SU-DHL-6 (cell line): ENCODE measurements around the gene CYP3A7.

Experiments used
- H2AFZ ChIP-seq: fragments of 200-600 bp; sonication (generic); 2 replicates; pipeline ENCODE4 v1.6.1; 2014; ENCODE audit warnings: low read depth, mild to moderate bottlenecking, moderate library complexity, mixed read lengths, antibody characterized with exemption, low read length; ENCODE audit not compliant: severe bottlenecking
- H3F3A ChIP-seq: fragments of 200-600 bp; shearing (Covaris generic); 2 replicates; pipeline ENCODE4 v1.6.0; 2016; ENCODE audit warnings: antibody characterized with exemption, mild to moderate bottlenecking; ENCODE audit not compliant: insufficient read depth
- H3K27ac ChIP-seq: fragments of 200-600 bp; sonication (generic); 2 replicates; pipeline ENCODE4 v1.5.1; 2016; ENCODE audit warnings: low read depth, mild to moderate bottlenecking, low read length, moderate library complexity, mixed read lengths
- H3K27me3 ChIP-seq: fragments of 200-600 bp; sonication (generic), shearing (Covaris generic); 2 replicates; pipeline ENCODE4 v1.6.0; 2014; ENCODE audit warnings: mild to moderate bottlenecking, low read length
- H3K36me3 ChIP-seq: fragments of 200-600 bp; sonication (generic); 2 replicates; pipeline ENCODE4 v1.6.1; 2014; ENCODE audit warnings: mild to moderate bottlenecking, low read length, mixed read lengths
- H3K4me2 ChIP-seq: fragments of 300-600, 200-600 bp; shearing (Covaris generic), sonication (generic); 2 replicates; pipeline ENCODE4 v1.6.0; 2014; ENCODE audit warnings: low read length, low read depth, mild to moderate bottlenecking; ENCODE audit not compliant: poor library complexity, severe bottlenecking
- H3K4me3 ChIP-seq: fragments of 200-600 bp; sonication (generic); 2 replicates; pipeline ENCODE4 v1.5.1; 2014; ENCODE audit warnings: antibody characterized with exemption, low read length, mild to moderate bottlenecking, mixed read lengths; ENCODE audit not compliant: insufficient read depth, poor library complexity, severe bottlenecking
- H3K79me2 ChIP-seq: fragments of 200-600 bp; sonication (generic); 2 replicates; pipeline ENCODE4 v1.6.1; 2014; ENCODE audit warnings: mild to moderate bottlenecking, low read length, moderate library complexity; ENCODE audit not compliant: insufficient read depth
- H3K9ac ChIP-seq: fragments of 200-600 bp; sonication (generic); 2 replicates; pipeline ENCODE4 v1.7.0; 2014; ENCODE audit warnings: mild to moderate bottlenecking, low read length
- H3K9me2 ChIP-seq: fragments of 200-600 bp; sonication (generic); replicated peaks from 2 replicates; pipeline ENCODE4 v1.6.1; 2014; ENCODE audit warnings: low read length; ENCODE audit not compliant: insufficient read depth
- H3K9me3 ChIP-seq: fragments of 200-600 bp; sonication (generic); 2 replicates; pipeline ENCODE4 v1.6.1; 2014; ENCODE audit warnings: low read length, mixed read lengths; ENCODE audit not compliant: insufficient read depth
- H4K20me1 ChIP-seq: fragments of 200-600 bp; sonication (generic); 2 replicates; pipeline ENCODE4 v1.6.1; 2014; ENCODE audit warnings: low read depth, mild to moderate bottlenecking, antibody characterized with exemption, low read length, moderate library complexity, mixed read lengths
- CTCF ChIP-seq: fragments of 200-600 bp; sonication (generic); IDR thresholded peaks from one replicate; pipeline ENCODE4 v1.5.1; 2017; ENCODE audit warnings: antibody characterized with exemption, mild to moderate bottlenecking, low read length, moderate library complexity; ENCODE audit not compliant: insufficient read depth, poor library complexity, severe bottlenecking
- EZH2phosphoT487 ChIP-seq: fragments of 200-600 bp; sonication (generic), shearing (Covaris generic); conservative IDR thresholded peaks from 2 replicates; pipeline ENCODE4 v1.6.1; 2018; ENCODE audit warnings: mild to moderate bottlenecking, antibody characterized with exemption, low read length, moderate library complexity, mixed read lengths

CYP3A7 gene

GRCh38 chr7:99669782-99670181, 65.2 kb downstream of the CYP3A7 start:
- Histone ChIP-seq H3F3A (no peaks in the 10 kb centered on the region), H2AFZ (no peak overlapping the region)
- no peak for TF ChIP-seq EZH2phosphoT487
- TF ChIP-seq CTCF: no peak

GRCh38 chr7:99668541-99668940, 66.5 kb downstream of the CYP3A7 start:
- no peak overlapping the region for H3K4me2 ChIP-seq
- H3K36me3 ChIP-seq: no peaks in the 10 kb centered on the region
- no peaks in the 10 kb centered on the region for H3K9me3 ChIP-seq
- H4K20me1 ChIP-seq: no peaks in the 10 kb centered on the region
- no peak overlapping the region for H3K4me3 ChIP-seq
- no peaks in the 10 kb centered on the region for H3F3A ChIP-seq
- H3K27ac ChIP-seq: no peak overlapping the region
- no peak overlapping the region for H3K9ac ChIP-seq
- H2AFZ ChIP-seq: no peak overlapping the region
- H3K9me2 ChIP-seq: no peaks in the 10 kb centered on the region
- TF ChIP-seq EZH2phosphoT487 (no peak), CTCF (no peak)
- H3K79me2 ChIP-seq: no peaks in the 10 kb centered on the region
- no peaks in the 10 kb centered on the region for H3K27me3 ChIP-seq

More at GRCh38 chr7:99669782-99670181, 65.2 kb downstream of the CYP3A7 start:
- Histone ChIP-seq H3K9me2 (no peaks in the 10 kb centered on the region), H3K27ac (no peak overlapping the region), H3K79me2 (no peaks in the 10 kb centered on the region), H3K9me3 (no peaks in the 10 kb centered on the region), H3K9ac (no peak overlapping the region), H3K27me3 (no peaks in the 10 kb centered on the region), H3K4me2 (no peak overlapping the region), H3K4me3 (no peak overlapping the region), H3K36me3 (no peaks in the 10 kb centered on the region), H4K20me1 (no peaks in the 10 kb centered on the region)

- no peaks in the 10 kb centered on the region for H3K9me2 ChIP-seq
- no peaks in the 10 kb centered on the region for H3K27me3 ChIP-seq
- H3K4me2 ChIP-seq: no peak overlapping the region
- no peaks in the 10 kb centered on the region for H3K79me2 ChIP-seq
- no peaks in the 10 kb centered on the region for H4K20me1 ChIP-seq
- H3F3A ChIP-seq: no peaks in the 10 kb centered on the region
- no peak overlapping the region for H3K27ac ChIP-seq
- H3K9ac ChIP-seq: no peak overlapping the region
- H3K36me3 ChIP-seq: no peaks in the 10 kb centered on the region
- TF ChIP-seq EZH2phosphoT487: no peak
- TF ChIP-seq CTCF: no peak
- H3K4me3 ChIP-seq: no peak overlapping the region
- H2AFZ ChIP-seq: no peak overlapping the region
- no peaks in the 10 kb centered on the region for H3K9me3 ChIP-seq
Observed at GRCh38 chr7:99667179-99667578, 67.8 kb downstream of the CYP3A7 start.
